ENCODE measurements around the gene AIG1.

DNA sequence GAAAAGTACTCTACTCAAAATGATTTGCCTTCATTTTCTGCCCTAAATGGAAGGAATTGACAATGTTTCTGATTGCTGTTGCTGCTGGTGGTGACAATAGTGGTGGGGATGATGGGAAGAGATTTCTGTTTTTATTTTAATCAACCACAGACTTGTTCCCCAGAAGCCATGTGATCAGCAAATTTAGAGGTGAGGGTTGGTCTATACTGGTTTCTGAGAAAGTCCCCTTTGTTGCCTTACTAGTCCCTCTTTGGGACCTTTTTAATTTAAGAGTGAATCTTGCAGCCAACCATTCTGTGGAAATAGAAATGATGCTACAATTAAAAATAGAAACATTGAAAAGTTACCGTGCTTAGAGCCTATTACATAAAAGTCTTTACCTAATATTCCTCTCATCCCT, 43.2 kb downstream of the AIG1 start:
- TF ChIP-seq FOSL2 (IDR thresholded peaks at IDR 0.05; ENCODE audit: borderline replicate concordance, low read depth) (no peak), USF2 (IDR thresholded peaks at IDR 0.05; ENCODE audit: borderline replicate concordance, low read depth, low read length) (no peak)
